ENCODE measurements around the gene RIT2.

Gene RIT2

GRCh38 chr18:42854558-42854957 lies 260.9 kb downstream of the RIT2 start:
- Histone ChIP-seq H4K20me1 (ENCODE audit: insufficient read depth, low read length) (no peaks in the 10 kb centered on the region), H3K9ac (ENCODE audit: low read length) (no peak overlapping the region), H3K4me3 (ENCODE audit: low read length) (no peak overlapping the region), H3K9me3 (replicated peaks; ENCODE audit: insufficient read depth, low read length) (no peaks in the 10 kb centered on the region), H3K79me2 (ENCODE audit: low read length) (no peaks in the 10 kb centered on the region), H3F3A (ENCODE audit: insufficient read depth, low read length) (no peaks in the 10 kb centered on the region), H3K4me2 (ENCODE audit: low read depth, low read length) (no peak overlapping the region), H3K4me1 (ENCODE audit: low read length) (no peaks in the 10 kb centered on the region), H3K27ac (ENCODE audit: low read length) (no peak overlapping the region), H3K27me3 (replicated peaks; ENCODE audit: insufficient read depth, low read length) (no peaks in the 10 kb centered on the region), H2AFZ (ENCODE audit: low read length) (no peak overlapping the region), H3K9me2 (replicated peaks; ENCODE audit: insufficient read depth, low read length) (no peaks in the 10 kb centered on the region), H3K36me3 (replicated peaks; ENCODE audit: insufficient read depth, low read length) (no peaks in the 10 kb centered on the region)
- TF ChIP-seq CTCF (IDR thresholded peaks at IDR 0.05; ENCODE audit: low read length) (no peak), EZH2phosphoT487 (IDR thresholded peaks at IDR 0.05; ENCODE audit: low read length) (no peak), EZH2 (optimal IDR thresholded peaks at IDR 0.05; ENCODE audit: low read depth, low read length) (no peak)
- DNase-seq = no peak

- DNase-seq = no peak
Measured at GRCh38 chr18:42850174-42851083, 265.1 kb downstream of the RIT2 start.

GRCh38 chr18:42839408-42839807 lies 276.1 kb downstream of the RIT2 start:
- DNase-seq = no peak
- Histone ChIP-seq H3K27me3 (replicated peaks; ENCODE audit: insufficient read depth, low read length) (no peaks in the 10 kb centered on the region), H4K20me1 (ENCODE audit: insufficient read depth, low read length) (no peaks in the 10 kb centered on the region), H3K9me2 (replicated peaks; ENCODE audit: insufficient read depth, low read length) (no peaks in the 10 kb centered on the region), H3K9ac (ENCODE audit: low read length) (no peak overlapping the region), H3K79me2 (ENCODE audit: low read length) (no peaks in the 10 kb centered on the region), H3K4me1 (ENCODE audit: low read length) (no peaks in the 10 kb centered on the region), H3K4me2 (ENCODE audit: low read depth, low read length) (no peak overlapping the region), H2AFZ (ENCODE audit: low read length) (no peak overlapping the region), H3K9me3 (replicated peaks; ENCODE audit: insufficient read depth, low read length) (no peaks in the 10 kb centered on the region), H3K4me3 (ENCODE audit: low read length) (no peak overlapping the region), H3F3A (ENCODE audit: insufficient read depth, low read length) (no peaks in the 10 kb centered on the region), H3K36me3 (replicated peaks; ENCODE audit: insufficient read depth, low read length) (no peaks in the 10 kb centered on the region), H3K27ac (ENCODE audit: low read length) (no peak overlapping the region)
- TF ChIP-seq EZH2phosphoT487 (IDR thresholded peaks at IDR 0.05; ENCODE audit: low read length) (no peak), EZH2 (optimal IDR thresholded peaks at IDR 0.05; ENCODE audit: low read depth, low read length) (no peak), CTCF (IDR thresholded peaks at IDR 0.05; ENCODE audit: low read length) (no peak)

More at GRCh38 chr18:42850174-42851083, 265.1 kb downstream of the RIT2 start:
- Histone ChIP-seq H3F3A (ENCODE audit: insufficient read depth, low read length) (no peaks in the 10 kb centered on the region), H3K4me2 (ENCODE audit: low read depth, low read length) (no peak overlapping the region), H3K4me1 (ENCODE audit: low read length) (no peaks in the 10 kb centered on the region), H3K9me2 (replicated peaks; ENCODE audit: insufficient read depth, low read length) (no peaks in the 10 kb centered on the region), H3K27ac (ENCODE audit: low read length) (no peak overlapping the region), H3K9me3 (replicated peaks; ENCODE audit: insufficient read depth, low read length) (no peaks in the 10 kb centered on the region), H3K79me2 (ENCODE audit: low read length) (no peaks in the 10 kb centered on the region), H3K36me3 (replicated peaks; ENCODE audit: insufficient read depth, low read length) (no peaks in the 10 kb centered on the region), H3K4me3 (ENCODE audit: low read length) (no peak overlapping the region), H2AFZ (ENCODE audit: low read length) (no peak overlapping the region), H3K9ac (ENCODE audit: low read length) (no peak overlapping the region), H4K20me1 (ENCODE audit: insufficient read depth, low read length) (no peaks in the 10 kb centered on the region), H3K27me3 (replicated peaks; ENCODE audit: insufficient read depth, low read length) (no peaks in the 10 kb centered on the region)
- TF ChIP-seq EZH2 (optimal IDR thresholded peaks at IDR 0.05; ENCODE audit: low read depth, low read length) (no peak), CTCF (IDR thresholded peaks at IDR 0.05; ENCODE audit: low read length) (no peak), EZH2phosphoT487 (IDR thresholded peaks at IDR 0.05; ENCODE audit: low read length) (no peak)
